ENCODE measurements around the gene CELSR1.
"Not testable (repeated sequence)": the region's sequence is repeated elsewhere in the genome, so short reads cannot be mapped to it uniquely, and the experiment has no call there.

CELSR1 gene

GRCh38 chr22:46473021-46473779, 64.2 kb downstream of the CELSR1 start:
- FAIRE-seq (no peak), DNase-seq (ENCODE audit: insufficient read length, low spot score) (no peak)
- TF ChIP-seq CTCF (IDR thresholded peaks at IDR 0.05; ENCODE audit: insufficient read depth, missing control alignments) = no peak

- no peak for TF ChIP-seq CTCF (IDR thresholded peaks at IDR 0.05; ENCODE audit: insufficient read depth, missing control alignments)
- FAIRE-seq (no peak), DNase-seq (ENCODE audit: insufficient read length, low spot score) (no peak)
Observed at GRCh38 chr22:46472722-46473016, 64.8 kb downstream of the CELSR1 start.

GRCh38 chr22:46471901-46472721, 65.3 kb downstream of the CELSR1 start:
- DNase-seq (ENCODE audit: insufficient read length, low spot score) (no peak), FAIRE-seq (no peak)
- TF ChIP-seq CTCF (IDR thresholded peaks at IDR 0.05; ENCODE audit: insufficient read depth, missing control alignments) = no peak

- FAIRE-seq; DNase-seq (ENCODE audit: insufficient read length, low spot score): not testable (repeated sequence)
Observed at GRCh38 chr22:46471330-46471729, 66.1 kb downstream of the CELSR1 start.

GRCh38 chr22:46469711-46470110, 67.7 kb downstream of the CELSR1 start:
- TF ChIP-seq CTCF (IDR thresholded peaks at IDR 0.05; ENCODE audit: insufficient read depth, missing control alignments) = no peak
- no peak for FAIRE-seq
- DNase-seq (ENCODE audit: insufficient read length, low spot score) = no peak

- FAIRE-seq = no peak
- no peak for DNase-seq (ENCODE audit: insufficient read length, low spot score)
Observed at GRCh38 chr22:46467006-46467405, 70.4 kb downstream of the CELSR1 start.

GRCh38 chr22:46466255-46466676, 71.2 kb downstream of the CELSR1 start:
- no peak for DNase-seq (ENCODE audit: insufficient read length, low spot score)
- no peak for FAIRE-seq
- TF ChIP-seq CTCF (IDR thresholded peaks at IDR 0.05; ENCODE audit: insufficient read depth, missing control alignments) = no peak

More at GRCh38 chr22:46467006-46467405, 70.4 kb downstream of the CELSR1 start:
- TF ChIP-seq CTCF (IDR thresholded peaks at IDR 0.05; ENCODE audit: insufficient read depth, missing control alignments) = no peak
